Liver (tissue), 3 donors: ENCODE measurements around the gene RNF126.
"Not testable (repeated sequence)": the region's sequence is repeated elsewhere in the genome, so short reads cannot be mapped to it uniquely, and the experiment has no call there.

ENCODE experiments used
- GABPA ChIP-seq, 2 donors: IDR thresholded peaks in 1 of 2; conservative IDR thresholded peaks in 1 of 2; 2 replicates each; pipeline ENCODE4 v1.6.1; 2016; ENCODE audit warnings: antibody characterized with exemption in 2 of 2, mild to moderate bottlenecking in 1 of 2, moderate library complexity in 1 of 2
- SP1 ChIP-seq: IDR thresholded peaks from 2 replicates; pipeline ENCODE4 v1.6.1; 2018; ENCODE audit warnings: antibody characterized with exemption, mild to moderate bottlenecking
- TAF1 ChIP-seq: conservative IDR thresholded peaks from 2 replicates; pipeline ENCODE4 v1.6.1; 2016; ENCODE audit warnings: antibody characterized with exemption, mild to moderate bottlenecking
- TF ChIP-seq, protein P1 (sequence below): fragments of 150-350 bp; IDR thresholded peaks from 2 replicates; pipeline ENCODE4 v1.5.1; 2017; ENCODE audit warnings: improper control_type of control experiment, low read depth, low read length; ENCODE audit not compliant: missing input control
- TF ChIP-seq, protein P2 (sequence below): IDR thresholded peaks from 2 replicates; pipeline ENCODE4 v1.6.1; 2016; ENCODE audit warnings: antibody characterized with exemption, mild to moderate bottlenecking
- donor health status: healthy.
- donor health status: healthy.

DNA sequence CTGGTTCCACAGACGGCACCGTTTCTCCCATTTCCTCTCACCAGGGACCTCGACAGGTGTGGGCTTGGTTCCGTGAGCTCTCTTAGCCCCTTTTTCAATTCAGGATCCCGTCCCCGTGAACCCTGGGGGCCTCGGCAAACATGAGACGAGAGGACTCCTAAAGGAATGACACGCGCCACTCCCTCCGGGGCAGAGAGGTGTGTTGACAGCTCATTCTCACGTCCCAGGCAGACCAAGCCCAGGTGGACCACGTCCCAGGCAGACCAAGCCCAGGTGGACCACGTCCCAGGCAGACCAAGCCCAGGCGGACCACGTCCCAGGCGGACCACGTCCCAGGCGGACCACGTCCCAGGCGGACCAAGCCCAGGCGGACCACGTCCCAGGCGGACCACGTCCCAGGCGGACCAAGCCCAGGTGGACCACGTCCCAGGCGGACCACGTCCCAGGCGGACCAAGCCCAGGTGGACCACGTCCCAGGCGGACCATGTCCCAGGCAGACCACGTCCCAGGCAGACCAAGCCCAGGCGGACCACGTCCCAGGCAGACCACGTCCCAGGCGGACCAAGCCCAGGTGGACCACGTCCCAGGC is 4.1 kb upstream of the RNF126 start:
- TF ChIP-seq, protein P1, sequence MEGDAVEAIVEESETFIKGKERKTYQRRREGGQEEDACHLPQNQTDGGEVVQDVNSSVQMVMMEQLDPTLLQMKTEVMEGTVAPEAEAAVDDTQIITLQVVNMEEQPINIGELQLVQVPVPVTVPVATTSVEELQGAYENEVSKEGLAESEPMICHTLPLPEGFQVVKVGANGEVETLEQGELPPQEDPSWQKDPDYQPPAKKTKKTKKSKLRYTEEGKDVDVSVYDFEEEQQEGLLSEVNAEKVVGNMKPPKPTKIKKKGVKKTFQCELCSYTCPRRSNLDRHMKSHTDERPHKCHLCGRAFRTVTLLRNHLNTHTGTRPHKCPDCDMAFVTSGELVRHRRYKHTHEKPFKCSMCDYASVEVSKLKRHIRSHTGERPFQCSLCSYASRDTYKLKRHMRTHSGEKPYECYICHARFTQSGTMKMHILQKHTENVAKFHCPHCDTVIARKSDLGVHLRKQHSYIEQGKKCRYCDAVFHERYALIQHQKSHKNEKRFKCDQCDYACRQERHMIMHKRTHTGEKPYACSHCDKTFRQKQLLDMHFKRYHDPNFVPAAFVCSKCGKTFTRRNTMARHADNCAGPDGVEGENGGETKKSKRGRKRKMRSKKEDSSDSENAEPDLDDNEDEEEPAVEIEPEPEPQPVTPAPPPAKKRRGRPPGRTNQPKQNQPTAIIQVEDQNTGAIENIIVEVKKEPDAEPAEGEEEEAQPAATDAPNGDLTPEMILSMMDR, result not testable (repeated sequence)
- TF ChIP-seq SP1; TAF1; GABPA (IDR thresholded peaks at IDR 0.05 in 1 of 2, conservative IDR thresholded peaks at IDR 0.05 in 1 of 2): not testable (repeated sequence)
- TF ChIP-seq, protein P2, sequence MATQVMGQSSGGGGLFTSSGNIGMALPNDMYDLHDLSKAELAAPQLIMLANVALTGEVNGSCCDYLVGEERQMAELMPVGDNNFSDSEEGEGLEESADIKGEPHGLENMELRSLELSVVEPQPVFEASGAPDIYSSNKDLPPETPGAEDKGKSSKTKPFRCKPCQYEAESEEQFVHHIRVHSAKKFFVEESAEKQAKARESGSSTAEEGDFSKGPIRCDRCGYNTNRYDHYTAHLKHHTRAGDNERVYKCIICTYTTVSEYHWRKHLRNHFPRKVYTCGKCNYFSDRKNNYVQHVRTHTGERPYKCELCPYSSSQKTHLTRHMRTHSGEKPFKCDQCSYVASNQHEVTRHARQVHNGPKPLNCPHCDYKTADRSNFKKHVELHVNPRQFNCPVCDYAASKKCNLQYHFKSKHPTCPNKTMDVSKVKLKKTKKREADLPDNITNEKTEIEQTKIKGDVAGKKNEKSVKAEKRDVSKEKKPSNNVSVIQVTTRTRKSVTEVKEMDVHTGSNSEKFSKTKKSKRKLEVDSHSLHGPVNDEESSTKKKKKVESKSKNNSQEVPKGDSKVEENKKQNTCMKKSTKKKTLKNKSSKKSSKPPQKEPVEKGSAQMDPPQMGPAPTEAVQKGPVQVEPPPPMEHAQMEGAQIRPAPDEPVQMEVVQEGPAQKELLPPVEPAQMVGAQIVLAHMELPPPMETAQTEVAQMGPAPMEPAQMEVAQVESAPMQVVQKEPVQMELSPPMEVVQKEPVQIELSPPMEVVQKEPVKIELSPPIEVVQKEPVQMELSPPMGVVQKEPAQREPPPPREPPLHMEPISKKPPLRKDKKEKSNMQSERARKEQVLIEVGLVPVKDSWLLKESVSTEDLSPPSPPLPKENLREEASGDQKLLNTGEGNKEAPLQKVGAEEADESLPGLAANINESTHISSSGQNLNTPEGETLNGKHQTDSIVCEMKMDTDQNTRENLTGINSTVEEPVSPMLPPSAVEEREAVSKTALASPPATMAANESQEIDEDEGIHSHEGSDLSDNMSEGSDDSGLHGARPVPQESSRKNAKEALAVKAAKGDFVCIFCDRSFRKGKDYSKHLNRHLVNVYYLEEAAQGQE, result not testable (repeated sequence)
